Thoracic aorta (tissue), 2 donors: ENCODE results near the gene ABCC8. TPM values are rescaled to one million over a fixed set of nuclear protein-coding genes. Genes with fewer than 3 reads are reported as not detected.

Source experiments
- ATAC-seq: fragments of 150-250 bp; one replicate; pipeline ENCODE4 v1.8.0; 2017; ENCODE audit warnings: low read depth; ENCODE audit not compliant: insufficient number of reproducible peaks, low FRiP score
- DNase-seq: peaks from one replicate; pipeline ENCODE4 v3.0.0-alpha.2; 2020; ENCODE audit warnings: low spot score
- H3K27ac ChIP-seq, 2 donors: fragments of 200-600 bp; sonication (generic); 1 replicate in 1 of 2; 2 replicates in 1 of 2; pipeline ENCODE4 v1.5.1; 2016; ENCODE audit warnings: mild to moderate bottlenecking in 2 of 2, moderate library complexity in 2 of 2
- H3K27me3 ChIP-seq: fragments of 200-600 bp; sonication (generic); replicated peaks from 2 replicates; pipeline ENCODE4 v1.6.0; 2016; ENCODE audit warnings: mild to moderate bottlenecking; ENCODE audit not compliant: insufficient read depth
- H3K36me3 ChIP-seq: fragments of 200-600 bp; sonication (generic); one replicate; pipeline ENCODE4 v1.5.1; 2016
- H3K4me1 ChIP-seq, 2 donors: fragments of 200-600 bp; sonication (generic); 1 replicate in 1 of 2; 2 replicates in 1 of 2; pipeline versions ENCODE4 v1.5.1 to v1.6.0; 2016; ENCODE audit warnings: low read depth in 2 of 2, mild to moderate bottlenecking in 1 of 2; ENCODE audit not compliant: control insufficient read depth in 1 of 2
- H3K4me3 ChIP-seq: fragments of 200-600 bp; sonication (generic); 2 replicates; pipeline ENCODE4 v1.5.1; 2016; ENCODE audit warnings: mild to moderate bottlenecking
- H3K9me3 ChIP-seq: fragments of 200-600 bp; sonication (generic); 2 replicates; pipeline ENCODE4 v1.5.1; 2016
- CTCF ChIP-seq: fragments of 200-600 bp; sonication (generic); IDR thresholded peaks from one replicate; pipeline ENCODE4 v1.5.1; 2019; ENCODE audit warnings: antibody characterized with exemption
- total RNA-seq, 2 donors: library from RNA; depleted of rRNA; stranded (reverse); fragments of >200 nt; gene quantifications; one replicate each; pipeline versions ENCODE4 v1.1.0 to v1.2.3, GENCODE V29; 2016

Gene ABCC8
- total RNA-seq, 2 donors from 2014 or later, result 0.42 to 13.9 TPM

DNA sequence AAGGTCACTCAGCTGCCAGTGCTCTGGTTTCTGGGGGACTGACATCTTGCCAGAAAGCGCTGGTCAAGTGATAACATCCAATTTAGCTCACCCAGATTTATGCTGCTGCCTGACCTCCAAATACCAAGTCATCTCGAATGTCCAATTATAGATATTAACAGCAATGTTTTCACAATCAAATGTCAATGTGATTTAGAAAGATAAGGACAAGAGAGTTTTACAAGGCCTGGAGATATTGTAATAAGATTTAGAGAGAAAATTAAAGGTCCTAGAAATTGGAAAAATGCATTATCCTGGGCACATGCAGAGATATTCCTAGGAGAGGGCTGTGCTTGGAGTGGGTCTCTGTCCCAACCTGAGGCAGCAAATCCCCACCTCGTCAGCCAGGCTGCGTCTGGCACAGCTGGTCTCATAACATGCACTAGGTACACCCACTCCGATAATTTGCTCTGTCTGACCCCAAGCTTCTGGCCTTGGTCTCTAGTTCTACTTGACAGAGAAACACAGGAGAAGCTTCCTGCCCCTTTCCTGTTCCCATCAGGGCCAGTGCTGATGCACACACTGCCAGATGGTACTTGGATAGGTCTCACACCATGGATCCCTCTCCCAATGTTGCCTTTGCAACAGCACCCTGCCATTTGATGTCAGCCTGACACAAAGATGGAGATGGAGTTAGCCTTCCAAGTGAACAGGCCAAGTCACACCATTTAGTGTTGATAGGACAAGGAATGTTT lies 39.0 kb upstream of the ABCC8 start:
- Histone ChIP-seq H3K27ac (no peak overlapping the region), H3K36me3 (no peaks in the 10 kb centered on the region), H3K4me3 (no peak overlapping the region), H3K27me3 (no peaks in the 10 kb centered on the region), H3K4me1 (no peaks in the 10 kb centered on the region), H3K9me3 (no peaks in the 10 kb centered on the region)
- DNase-seq (no peak), ATAC-seq (no peak)
- no peak for TF ChIP-seq CTCF

GRCh38 chr11:17514476-17514875 lies 37.8 kb upstream of the ABCC8 start:
- H3K9me3 ChIP-seq, result no peaks in the 10 kb centered on the region
- no peak for DNase-seq
- no peak overlapping the region for H3K4me3 ChIP-seq
- H3K27me3 ChIP-seq, result no peaks in the 10 kb centered on the region
- TF ChIP-seq CTCF, result no peak
- no peaks in the 10 kb centered on the region for H3K4me1 ChIP-seq
- H3K36me3 ChIP-seq, result no peaks in the 10 kb centered on the region
- ATAC-seq, result no peak
- H3K27ac ChIP-seq, result no peak overlapping the region

DNA sequence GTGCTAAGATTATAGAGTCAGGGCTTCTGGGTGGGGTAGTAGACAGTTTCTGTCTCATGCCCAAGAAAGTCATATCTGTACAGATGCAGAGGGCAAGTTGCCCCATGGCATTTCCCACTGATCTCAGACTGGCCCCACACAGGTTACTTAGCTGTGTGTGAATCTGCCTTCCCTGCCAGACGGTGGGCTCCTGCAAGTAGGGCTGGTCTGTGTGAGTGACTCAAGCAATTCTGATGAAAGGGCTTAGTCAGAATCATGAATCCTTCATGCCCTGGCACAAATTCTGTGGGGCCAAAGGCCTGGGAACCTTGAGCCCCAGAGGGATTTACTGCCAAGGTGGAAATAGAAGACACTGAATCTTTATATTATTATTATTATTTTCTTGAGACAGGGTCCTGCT lies 37.2 kb upstream of the ABCC8 start:
- H3K4me3 ChIP-seq, result no peak overlapping the region
- H3K4me1 ChIP-seq, result peaks cover 3 to 5% of the 10 kb centered on the region in 2 donors
- H3K9me3 ChIP-seq, result no peaks in the 10 kb centered on the region
- no peaks in the 10 kb centered on the region for H3K27me3 ChIP-seq
- H3K36me3 ChIP-seq, result no peaks in the 10 kb centered on the region
- no peak for DNase-seq
- no peak overlapping the region for H3K27ac ChIP-seq
- no peak for TF ChIP-seq CTCF
- ATAC-seq, result no peak

- no peak overlapping the region for H3K27ac ChIP-seq
- no peaks in the 10 kb centered on the region for H3K36me3 ChIP-seq
- no peaks in the 10 kb centered on the region for H3K27me3 ChIP-seq
- H3K9me3 ChIP-seq, result no peaks in the 10 kb centered on the region
- ATAC-seq, result no peak
- peaks cover 9 to 18% of the 10 kb centered on the region in 2 donors for H3K4me1 ChIP-seq
- H3K4me3 ChIP-seq, result no peak overlapping the region
- DNase-seq, result no peak
- no peak for TF ChIP-seq CTCF
Measured at GRCh38 chr11:17512101-17512500, 35.5 kb upstream of the ABCC8 start.

DNA sequence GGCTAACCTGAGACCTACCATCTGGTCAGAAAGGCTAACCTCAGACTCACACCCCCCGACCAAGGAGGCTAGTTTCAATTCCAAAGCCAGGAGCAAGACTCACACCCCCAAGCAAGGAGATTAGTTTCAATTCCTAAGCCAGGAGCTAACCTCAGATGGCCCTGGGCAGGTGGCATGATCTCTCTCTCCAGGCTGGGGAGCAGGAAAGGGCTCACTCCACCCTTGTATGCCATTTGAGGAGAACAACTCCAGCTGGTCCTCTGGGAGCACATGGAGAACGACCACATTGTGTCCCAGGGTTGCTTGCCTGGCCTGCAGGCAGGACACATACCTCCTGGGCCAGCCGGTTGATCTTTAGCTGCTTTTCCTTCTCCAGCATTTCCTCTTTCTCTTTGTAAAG lies 34.9 kb upstream of the ABCC8 start:
- no peaks in the 10 kb centered on the region for H3K36me3 ChIP-seq
- DNase-seq (no peak), ATAC-seq (no peak)
- H3K27me3 ChIP-seq, result no peaks in the 10 kb centered on the region
- no peak for TF ChIP-seq CTCF
- no peak overlapping the region for H3K4me3 ChIP-seq
- no peak overlapping the region for H3K27ac ChIP-seq
- H3K9me3 ChIP-seq, result no peaks in the 10 kb centered on the region
- peaks cover 9 to 18% of the 10 kb centered on the region in 2 donors for H3K4me1 ChIP-seq
